Mammary microvascular endothelial cell (primary cell): ENCODE data around the gene CDK6. TPM values are rescaled to one million over a fixed set of nuclear protein-coding genes. Genes with fewer than 3 reads are reported as not detected.

Experiments
- total RNA-seq: library from RNA; depleted of rRNA; stranded (reverse); fragments of >200 nt; gene quantifications from 2 replicates; pipeline ENCODE4 v1.2.3, GENCODE V29; 2015

The CDK6 gene
- total RNA-seq: 28.9 and 29.7 TPM in 2 replicates

GRCh38 chr7:92836489-92836999 is at the start of gene CDK6:
Gene CDK6 (minus strand): TSS chr7:92836573. CDS start chr7:92833323, 3,250 bp downstream.

Other genes with a start within 250 kb of the CDK6 start
- 12.5 and 14.0 TPM in 2 replicates for gene FAM133B, start 246.2 kb downstream of the CDK6 start, total RNA-seq